ENCODE measurements around the gene EEIG1.

- TF ChIP-seq CTCF (conservative IDR thresholded peaks at IDR 0.05; ENCODE audit: low read length) (no peak), EZH2phosphoT487 (IDR thresholded peaks at IDR 0.05; ENCODE audit: borderline replicate concordance) (no peak)
Observed at GRCh38 chr9:127937056-127937387, 43.8 kb downstream of the EEIG1 start.
